Measurements from ENCODE around the gene DLG2.
A peak's percentile ranks its signal among the peaks of the same experiment; 100 is the strongest.

The DLG2 gene

GRCh38 chr11:83520849-83521248, 2106.3 kb downstream of the DLG2 start:
- DNase-seq (ENCODE audit: low read depth) = no peak

- no peak for DNase-seq (ENCODE audit: low read depth)
These were observed 2115.5 kb downstream of the DLG2 start for GRCh38 chr11:83511646-83512045.

- no peak for DNase-seq (ENCODE audit: low read depth)
These were observed 2116.3 kb downstream of the DLG2 start for GRCh38 chr11:83510530-83511460.

GRCh38 chr11:83508804-83509203, 2118.3 kb downstream of the DLG2 start:
- DNase-seq (ENCODE audit: low read depth) = peak; percentile 3

- DNase-seq (ENCODE audit: low read depth) = no peak
These were observed 2125.1 kb downstream of the DLG2 start for GRCh38 chr11:83502041-83502440.

DNA sequence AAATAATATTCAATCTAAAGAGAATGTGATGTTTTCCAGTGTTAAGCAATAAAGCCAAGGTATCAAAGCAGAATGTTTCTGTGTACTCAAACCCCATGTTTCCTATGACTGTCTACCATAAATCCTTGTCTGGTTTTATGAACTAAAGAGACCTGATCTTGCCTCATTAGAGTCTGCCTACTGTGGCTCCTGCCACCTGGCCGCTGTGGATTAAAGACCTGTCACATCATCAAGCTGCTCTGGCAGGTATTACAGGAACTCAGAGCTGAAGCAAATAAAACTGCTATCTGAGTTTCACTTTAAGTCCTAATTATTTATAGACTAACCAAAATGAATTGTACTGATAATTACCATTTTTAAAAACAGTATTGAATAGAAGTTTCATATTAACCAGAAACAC, 2133.2 kb downstream of the DLG2 start:
- no peak for DNase-seq (ENCODE audit: low read depth)

GRCh38 chr11:83493034-83493433, 2134.1 kb downstream of the DLG2 start:
- no peak for DNase-seq (ENCODE audit: low read depth)

DNA sequence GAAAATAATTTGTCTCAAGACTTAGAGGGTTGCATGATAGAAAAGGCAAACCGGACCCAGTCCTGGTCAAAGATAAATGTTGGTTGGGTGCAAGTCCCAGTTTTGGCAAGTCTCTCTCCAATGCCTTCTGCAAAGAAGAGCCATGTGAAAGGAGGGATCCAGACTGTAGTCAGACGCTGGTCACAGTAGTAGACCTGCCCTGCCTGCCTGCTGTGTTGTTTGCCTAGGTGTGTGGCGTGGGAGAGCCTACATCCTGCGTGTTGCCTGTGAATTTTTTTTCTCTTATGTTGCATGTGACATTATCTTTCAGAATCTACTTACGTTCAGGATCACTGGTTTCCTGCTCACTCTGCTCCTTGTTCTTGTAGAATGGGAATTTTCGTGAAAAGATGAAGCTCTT, 2143.3 kb downstream of the DLG2 start:
- DNase-seq (ENCODE audit: low read depth) = no peak

GRCh38 chr11:83480811-83481210, 2146.3 kb downstream of the DLG2 start:
- DNase-seq (ENCODE audit: low read depth) = no peak

DNA sequence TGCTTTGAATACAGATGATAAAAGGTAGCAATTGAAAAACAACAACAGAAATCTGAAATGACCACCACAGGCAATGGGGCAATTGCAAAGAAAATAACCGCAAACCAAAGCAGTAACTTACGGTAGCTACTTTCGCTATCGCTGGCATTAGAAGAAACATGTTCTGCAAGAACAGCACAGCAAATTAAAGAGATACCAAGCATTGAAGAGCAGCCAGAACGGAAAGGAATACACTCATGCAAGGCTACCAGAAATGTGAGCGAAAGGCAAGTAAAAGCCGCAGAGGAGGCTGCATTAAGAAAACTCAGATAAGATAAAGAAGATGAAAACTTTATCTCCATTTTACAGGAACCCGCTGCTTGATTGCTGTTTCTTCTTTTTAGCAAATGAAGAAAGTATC, 2146.9 kb downstream of the DLG2 start:
- no peak for DNase-seq (ENCODE audit: low read depth)

GRCh38 chr11:83477772-83478171, 2149.4 kb downstream of the DLG2 start:
- no peak for DNase-seq (ENCODE audit: low read depth)

DNA sequence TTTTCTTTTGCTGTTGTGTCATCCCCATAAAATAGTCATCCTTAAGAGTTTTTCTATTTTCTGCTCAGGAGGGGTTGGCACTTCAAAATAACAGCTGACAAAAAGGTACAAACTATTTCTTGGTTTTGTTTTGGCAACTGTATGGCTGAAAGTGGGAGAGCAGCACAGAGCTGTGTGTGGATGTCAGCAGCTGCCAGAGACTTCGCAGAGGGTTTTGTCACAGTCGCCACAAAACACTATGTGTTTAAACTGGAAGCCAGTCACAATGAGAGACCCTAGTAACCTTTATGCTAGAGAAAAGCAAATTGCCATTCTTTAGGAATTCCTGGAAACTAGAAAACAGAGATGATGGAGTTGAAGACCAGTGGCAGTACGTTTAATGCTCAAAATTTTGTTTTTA, 2151.4 kb downstream of the DLG2 start:
- DNase-seq (ENCODE audit: low read depth) = no peak

DNA sequence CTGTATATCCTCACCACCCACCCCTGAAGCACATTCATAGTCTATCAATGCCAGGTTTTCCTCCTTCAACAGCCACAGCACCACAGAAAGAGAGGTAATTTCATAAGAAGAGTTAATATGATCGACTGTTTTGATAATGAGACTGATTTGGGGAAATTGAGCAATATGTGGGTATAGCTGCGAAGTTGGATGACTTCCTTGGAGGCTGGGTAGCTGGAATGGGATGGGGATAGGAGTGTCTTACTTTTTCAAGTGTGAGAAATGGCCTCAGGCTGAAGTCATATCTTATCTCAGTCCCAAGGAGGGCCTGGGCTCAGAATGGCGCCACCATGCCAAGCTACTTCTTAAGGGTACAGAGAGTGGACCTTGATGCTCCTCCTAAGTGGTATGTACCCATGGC, 2153.4 kb downstream of the DLG2 start:
- no peak for DNase-seq (ENCODE audit: low read depth)

DNA sequence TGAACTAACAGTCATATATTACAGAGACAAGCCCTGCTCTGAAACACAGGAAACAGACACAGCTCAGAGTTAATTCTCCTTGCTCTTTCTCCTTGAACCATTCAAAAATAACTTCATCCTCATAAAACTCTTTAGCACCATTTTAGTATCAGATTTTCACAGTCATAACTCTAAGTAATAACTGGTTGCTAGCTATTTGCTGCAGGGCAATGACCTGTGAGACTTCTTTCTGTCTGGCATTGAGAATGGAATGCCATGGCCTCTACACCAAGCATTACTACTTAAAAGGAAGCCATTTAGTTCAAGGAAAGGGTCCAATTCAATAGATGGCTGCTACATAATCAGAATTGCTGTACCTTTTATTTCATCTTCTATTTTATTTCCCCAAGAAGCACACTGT, 2154.3 kb downstream of the DLG2 start:
- DNase-seq (ENCODE audit: low read depth) = no peak

GRCh38 chr11:83471831-83472727, 2155.1 kb downstream of the DLG2 start:
- no peak for DNase-seq (ENCODE audit: low read depth)

DNA sequence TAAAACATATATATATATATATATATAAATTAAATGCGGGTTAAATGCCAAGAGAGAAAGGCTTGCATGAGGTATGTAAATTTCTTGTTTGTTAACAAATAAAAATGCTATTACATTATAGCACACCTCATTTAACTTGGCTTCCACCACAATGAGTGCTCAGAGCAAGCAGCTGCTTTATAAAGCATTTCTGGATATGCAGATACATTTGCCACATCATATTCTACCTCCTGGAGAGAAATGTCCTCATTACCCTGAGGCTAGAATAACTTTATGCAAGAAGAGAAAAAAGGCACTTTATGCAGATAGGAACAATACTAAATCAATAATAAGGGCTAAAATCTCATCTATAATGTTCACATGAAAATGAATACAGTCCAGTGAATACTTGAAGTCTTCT, 2159.3 kb downstream of the DLG2 start:
- no peak for DNase-seq (ENCODE audit: low read depth)

- no peak for DNase-seq (ENCODE audit: low read depth)
These were observed 2162.8 kb downstream of the DLG2 start for GRCh38 chr11:83464160-83464944.

DNA sequence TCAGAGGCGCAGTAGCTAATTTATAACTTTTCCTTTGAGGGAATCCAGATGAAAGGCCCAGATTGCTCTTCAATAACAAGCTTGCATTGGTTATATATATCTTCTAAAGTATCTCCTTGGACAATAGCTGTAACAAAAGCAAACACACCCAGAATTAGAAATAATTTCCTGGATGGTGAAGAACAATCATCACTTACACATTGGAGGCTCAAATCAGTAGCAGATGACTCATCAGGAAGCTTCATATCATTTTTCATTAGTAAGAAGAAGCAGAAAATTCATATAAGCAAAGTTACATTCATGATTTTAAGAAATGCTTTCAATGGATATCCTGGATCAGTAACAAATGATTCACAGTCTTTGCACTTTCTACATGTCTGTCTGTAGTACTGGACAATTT, 2167.3 kb downstream of the DLG2 start:
- no peak for DNase-seq (ENCODE audit: low read depth)

- no peak for DNase-seq (ENCODE audit: low read depth)
These were observed 2170.6 kb downstream of the DLG2 start for GRCh38 chr11:83456566-83456965.

- no peak for DNase-seq (ENCODE audit: low read depth)
These were observed 2171.1 kb downstream of the DLG2 start for GRCh38 chr11:83456075-83456474.

- no peak for DNase-seq (ENCODE audit: low read depth)
These were observed 2171.8 kb downstream of the DLG2 start for GRCh38 chr11:83455356-83455755.

DNA sequence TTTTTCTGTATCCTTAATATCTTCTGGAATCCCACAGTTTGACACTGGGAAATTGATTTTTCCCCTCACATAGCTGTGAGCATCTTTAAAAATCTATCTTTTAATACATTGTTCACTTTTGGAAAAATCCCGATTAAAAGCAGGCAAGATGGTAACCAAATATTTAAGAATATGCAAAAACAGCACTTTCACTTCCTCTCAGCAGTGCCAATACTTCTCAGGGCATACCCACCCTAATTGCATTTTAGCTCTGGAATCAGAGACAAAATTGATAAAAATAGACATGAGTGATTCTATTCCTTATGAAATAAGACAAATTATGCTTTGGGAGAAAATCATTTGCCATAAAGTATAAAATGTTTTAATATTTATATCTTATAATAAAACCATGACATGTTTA, 2172.5 kb downstream of the DLG2 start:
- DNase-seq (ENCODE audit: low read depth) = no peak
